EL (cell line): Measurements from ENCODE around the gene NABP1.

Experiments used
- DNase-seq: peaks from one replicate; pipeline ENCODE4 v3.0.0-alpha.2; 2016

NABP1 gene

DNA sequence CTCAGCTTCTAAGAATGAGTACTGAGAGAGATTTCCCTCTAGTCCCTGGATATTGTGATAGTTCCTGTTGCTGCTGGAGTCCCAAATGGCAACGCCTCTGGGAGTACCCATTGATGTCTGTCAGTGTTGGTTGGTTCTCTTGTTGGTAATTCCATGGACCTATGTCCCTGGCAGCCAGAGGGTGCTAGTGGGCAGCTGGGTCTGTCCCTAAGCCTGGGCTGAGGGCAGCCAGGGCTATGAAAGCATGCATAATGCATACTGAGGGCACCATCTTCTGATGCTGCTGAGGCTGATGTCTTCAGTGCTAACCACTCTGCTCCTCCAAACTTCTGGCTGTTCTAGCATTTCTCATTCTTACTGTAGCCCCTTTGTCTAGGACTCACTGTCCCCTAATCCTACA is 35.9 kb downstream of the NABP1 start:
- DNase-seq = no peak

DNA sequence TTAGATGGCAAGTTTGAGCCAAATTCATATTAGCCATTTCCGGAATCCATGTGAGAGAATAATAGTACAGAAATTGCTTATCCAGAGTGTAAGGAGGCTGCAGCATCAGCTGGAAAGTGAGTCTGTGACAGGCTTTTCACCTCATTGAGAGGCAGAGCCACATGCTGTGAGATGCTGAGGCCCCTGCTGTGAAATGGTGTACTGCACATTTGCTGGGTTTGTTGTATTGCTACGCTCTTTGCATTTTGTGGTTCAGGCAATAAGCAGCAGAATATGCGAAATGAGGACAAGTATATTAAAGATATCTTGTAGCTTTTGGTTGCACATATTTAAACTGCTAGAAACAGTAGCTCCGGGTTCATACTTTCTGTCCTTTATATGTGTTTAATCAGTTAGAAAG is 37.0 kb downstream of the NABP1 start:
- no peak for DNase-seq

DNA sequence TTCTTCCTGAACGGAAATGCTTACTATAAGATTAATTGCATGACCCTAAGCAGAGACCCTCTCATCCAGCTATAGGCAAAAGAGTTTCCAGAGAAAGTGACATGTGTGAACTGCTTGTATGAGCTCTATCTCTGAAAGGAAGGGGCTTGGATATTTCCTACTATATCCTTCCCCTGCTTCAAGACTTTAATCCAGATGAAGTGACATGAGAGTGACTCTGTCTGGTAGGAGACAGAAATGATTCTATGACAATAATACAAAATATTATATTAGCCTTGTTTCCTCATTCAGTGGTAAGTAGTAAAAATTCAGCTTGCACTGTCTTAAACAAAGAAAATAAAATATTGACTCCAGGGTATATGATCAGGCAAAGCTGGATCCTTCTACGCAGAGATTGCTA is 37.5 kb downstream of the NABP1 start:
- no peak for DNase-seq

DNA sequence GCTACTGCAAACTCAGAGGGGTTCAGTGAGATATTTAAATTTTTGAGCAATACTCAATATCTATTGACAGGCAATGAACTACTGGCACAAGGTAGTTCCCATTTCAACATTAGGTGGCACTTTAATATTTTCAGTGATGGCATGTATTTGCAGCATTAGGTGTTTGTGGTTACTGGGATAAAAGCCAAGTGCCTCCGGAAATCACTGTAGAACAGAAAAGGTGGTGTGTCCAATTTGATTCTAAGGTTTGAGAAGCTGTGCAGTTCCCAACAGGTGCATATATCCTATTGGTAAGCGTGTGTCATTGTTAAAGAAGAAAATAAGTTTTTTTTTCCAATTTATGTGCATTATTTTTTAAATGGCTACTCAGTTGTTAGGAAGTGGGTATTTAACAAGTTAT is 41.3 kb downstream of the NABP1 start:
- DNase-seq = no peak

DNA sequence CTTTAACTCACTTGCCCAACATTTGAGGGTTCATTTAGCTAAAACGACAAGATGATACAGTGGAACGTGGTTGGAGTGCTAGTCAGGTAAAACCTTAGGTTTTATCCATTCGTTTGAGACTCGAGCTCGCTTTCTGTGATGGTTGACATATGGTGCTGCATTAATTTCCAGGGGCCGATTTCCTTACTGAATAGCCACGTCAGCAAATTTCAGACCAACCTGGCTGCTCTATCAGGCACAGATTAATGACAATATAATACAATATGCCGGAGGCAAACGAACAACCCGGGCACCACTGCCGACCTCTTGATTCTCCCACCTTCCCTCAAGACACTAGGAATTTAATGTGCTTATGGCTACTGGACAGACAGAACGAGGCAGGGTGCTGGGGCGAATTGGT is 42.0 kb downstream of the NABP1 start:
- no peak for DNase-seq

DNA sequence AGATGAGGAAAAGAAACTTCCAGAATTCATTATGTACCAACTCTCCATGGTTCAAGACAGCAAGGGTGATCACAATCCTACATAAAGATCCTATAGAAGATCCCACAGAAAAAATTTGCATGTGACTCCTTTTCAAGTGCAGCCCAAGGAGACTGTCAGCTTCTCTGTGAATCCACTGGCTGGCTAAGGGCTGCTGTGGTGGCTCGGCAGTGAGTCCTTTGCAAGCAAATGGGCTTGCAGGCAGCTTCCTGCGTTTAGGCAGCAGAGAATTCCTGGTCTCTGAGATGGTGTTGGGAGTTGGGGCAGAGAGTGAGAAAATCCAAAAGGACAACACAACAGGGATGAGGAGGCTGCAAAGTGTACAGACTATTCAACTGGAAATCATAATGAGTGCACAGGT is 43.4 kb downstream of the NABP1 start:
- DNase-seq = no peak

DNA sequence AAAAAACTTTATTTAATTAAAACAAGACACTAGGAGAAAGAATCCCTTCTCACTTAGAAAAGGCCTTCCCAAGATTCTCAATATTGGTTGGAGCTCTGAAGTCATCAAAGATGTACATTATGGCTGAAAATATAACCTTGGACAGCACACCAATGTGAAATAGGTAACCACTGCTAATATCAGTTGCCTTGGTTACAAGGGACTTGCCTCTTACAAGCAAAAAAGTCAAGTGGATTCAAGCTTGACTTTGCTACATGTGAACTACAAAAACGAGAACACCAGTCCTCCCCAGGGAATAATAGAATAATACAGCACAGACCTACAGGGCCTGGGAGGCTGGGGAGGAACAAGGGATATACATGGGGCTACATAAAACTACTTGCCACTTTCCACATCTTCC is 46.1 kb downstream of the NABP1 start:
- DNase-seq = no peak

DNA sequence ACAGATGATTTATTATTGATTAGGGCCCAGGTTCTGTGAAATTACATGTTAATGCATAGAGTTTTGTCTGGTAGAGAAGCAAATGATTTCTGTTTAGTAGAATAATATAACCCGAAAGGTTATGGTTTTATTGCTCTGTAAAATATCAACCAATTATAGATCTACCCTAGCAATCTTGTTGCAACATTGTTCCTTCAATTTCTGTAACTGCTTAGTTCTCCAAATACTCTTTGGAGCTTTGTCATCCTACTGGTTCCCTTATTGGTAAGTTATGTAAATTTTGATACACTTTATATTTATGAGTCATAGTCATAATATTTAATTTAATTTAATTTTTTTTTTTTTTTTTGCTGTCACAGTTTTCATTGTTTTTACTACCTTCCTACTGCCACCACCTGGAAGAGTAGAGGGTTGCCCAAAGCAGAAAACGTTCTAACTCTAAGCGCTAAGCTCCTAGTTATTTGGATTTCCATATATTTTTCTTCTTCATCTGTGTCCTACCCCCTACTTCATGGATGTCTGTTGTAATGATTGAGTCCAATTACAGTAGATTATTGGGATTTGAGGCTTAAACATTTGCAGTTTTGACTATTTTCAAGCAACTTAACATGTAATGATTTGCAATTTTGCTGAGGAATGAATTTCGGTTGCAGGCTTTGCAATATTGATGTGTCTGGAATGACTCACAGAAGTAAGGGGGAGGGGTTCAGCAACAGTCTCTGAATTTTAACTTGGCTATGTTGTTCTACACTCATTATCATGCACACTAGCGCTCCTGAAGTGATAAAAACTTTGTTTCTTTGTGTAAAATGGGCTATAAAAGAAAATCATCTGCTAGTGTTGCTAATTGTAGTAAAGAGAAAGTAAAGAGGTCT is 51.1 kb downstream of the NABP1 start:
- no peak for DNase-seq

DNA sequence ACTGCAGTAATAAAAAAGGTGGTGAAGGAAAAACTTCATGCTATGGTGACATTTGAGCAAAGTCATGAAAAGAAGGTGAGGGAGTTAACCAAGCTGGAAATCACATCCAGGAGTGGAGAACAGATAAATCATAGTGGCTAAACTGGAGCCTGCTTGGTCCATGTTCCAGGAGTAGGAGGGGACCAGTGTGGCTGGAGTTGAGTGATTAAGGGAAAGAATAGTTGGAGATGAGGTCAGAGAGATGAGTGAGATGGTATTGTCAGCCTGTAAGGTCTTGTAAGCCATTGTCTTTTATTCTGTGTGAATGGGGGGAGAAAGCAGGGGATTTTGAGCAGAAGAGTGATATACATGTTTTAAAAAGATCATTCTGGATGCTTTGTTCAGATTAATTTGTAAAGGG is 52.3 kb downstream of the NABP1 start:
- DNase-seq = no peak
